ENCODE data around the gene OR3A3.
"Not testable (repeated sequence)": the region's sequence is repeated elsewhere in the genome, so short reads cannot be mapped to it uniquely, and the experiment has no call there.

Gene OR3A3
- total RNA-seq: 0 reads per million in 9 experiments

- ATAC-seq (replicated peaks) (no peak), DNase-seq (no peak)
- peaks cover 62 to 65% of the 10 kb centered on the region in 2 donors for H3K27me3 Mint-ChIP-seq
- H3K4me3 Mint-ChIP-seq: no peak within 1 kb of the TSS
- H3K9me3 Mint-ChIP-seq: peaks cover 2 to 8% of the 10 kb centered on the region in 2 donors
- no peaks in the 10 kb centered on the region for H3K36me3 Mint-ChIP-seq (ENCODE audit: insufficient read depth)
- peaks cover 0 to 3% of the 10 kb centered on the region in 2 donors for H3K4me1 Mint-ChIP-seq (ENCODE audit: low read depth in 2 of 2)
- no peak within 1 kb of the TSS for H3K27ac Mint-ChIP-seq
Measured at GRCh38 chr17:3411070-3411469, at the start of gene OR3A3. TSS of gene OR3A3 (plus strand) at chr17:3411370.

- H3K9me3 Mint-ChIP-seq; ATAC-seq (replicated peaks): not testable (repeated sequence)
Measured at GRCh38 chr17:3371167-3371566, 40.0 kb upstream of the OR3A3 start.

DNA sequence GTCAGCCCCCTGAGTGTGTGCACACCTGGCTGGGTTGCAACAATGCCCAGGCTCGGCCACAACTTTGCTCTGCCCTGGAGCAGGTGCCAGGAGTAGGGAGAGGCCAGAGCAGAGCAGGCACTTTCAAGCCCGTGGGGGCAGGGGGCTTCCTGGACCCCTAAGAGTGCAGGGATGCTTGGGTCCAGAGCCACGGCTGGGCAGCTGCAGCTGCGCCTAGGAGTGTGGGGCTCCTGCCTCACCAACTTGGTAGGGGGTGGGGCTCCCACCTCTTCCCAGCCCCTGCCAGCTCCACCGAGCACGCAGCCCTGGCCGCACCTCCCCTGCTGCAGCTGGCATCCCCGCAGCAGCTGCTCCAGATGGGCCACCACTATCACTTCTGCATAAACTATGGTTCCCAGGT, 32.8 kb upstream of the OR3A3 start:
- Mint-ChIP-seq H3K4me1 (ENCODE audit: low read depth in 2 of 2) (peaks cover 0 to 4% of the 10 kb centered on the region in 2 donors), H3K36me3 (ENCODE audit: insufficient read depth) (peaks cover 3% of the 10 kb centered on the region), H3K4me3 (no peak overlapping the region), H3K27ac (no peak overlapping the region), H3K27me3 (peaks cover 56 to 72% of the 10 kb centered on the region in 2 donors), H3K9me3 (peaks cover 0 to 4% of the 10 kb centered on the region in 2 donors)
- ATAC-seq (replicated peaks) (no peak), DNase-seq (no peak)

More at GRCh38 chr17:3371167-3371566, 40.0 kb upstream of the OR3A3 start:
- not testable (repeated sequence) for H3K4me1 Mint-ChIP-seq (ENCODE audit: low read depth in 2 of 2); H3K36me3 Mint-ChIP-seq (ENCODE audit: insufficient read depth); DNase-seq; H3K27ac Mint-ChIP-seq; H3K4me3 Mint-ChIP-seq
- peaks cover 21 to 31% of the 10 kb centered on the region in 2 donors for H3K27me3 Mint-ChIP-seq

GRCh38 chr17:3381957-3382356, 29.2 kb upstream of the OR3A3 start:
- Mint-ChIP-seq H3K4me3 (no peak overlapping the region), H3K9me3 (no peaks in the 10 kb centered on the region), H3K36me3 (ENCODE audit: insufficient read depth) (peaks cover 3% of the 10 kb centered on the region), H3K4me1 (ENCODE audit: low read depth in 2 of 2) (peaks cover 3 to 4% of the 10 kb centered on the region in 2 donors), H3K27ac (no peak overlapping the region), H3K27me3 (peaks cover 65 to 76% of the 10 kb centered on the region in 2 donors)
- ATAC-seq (replicated peaks): no peak
- no peak for DNase-seq

DNA sequence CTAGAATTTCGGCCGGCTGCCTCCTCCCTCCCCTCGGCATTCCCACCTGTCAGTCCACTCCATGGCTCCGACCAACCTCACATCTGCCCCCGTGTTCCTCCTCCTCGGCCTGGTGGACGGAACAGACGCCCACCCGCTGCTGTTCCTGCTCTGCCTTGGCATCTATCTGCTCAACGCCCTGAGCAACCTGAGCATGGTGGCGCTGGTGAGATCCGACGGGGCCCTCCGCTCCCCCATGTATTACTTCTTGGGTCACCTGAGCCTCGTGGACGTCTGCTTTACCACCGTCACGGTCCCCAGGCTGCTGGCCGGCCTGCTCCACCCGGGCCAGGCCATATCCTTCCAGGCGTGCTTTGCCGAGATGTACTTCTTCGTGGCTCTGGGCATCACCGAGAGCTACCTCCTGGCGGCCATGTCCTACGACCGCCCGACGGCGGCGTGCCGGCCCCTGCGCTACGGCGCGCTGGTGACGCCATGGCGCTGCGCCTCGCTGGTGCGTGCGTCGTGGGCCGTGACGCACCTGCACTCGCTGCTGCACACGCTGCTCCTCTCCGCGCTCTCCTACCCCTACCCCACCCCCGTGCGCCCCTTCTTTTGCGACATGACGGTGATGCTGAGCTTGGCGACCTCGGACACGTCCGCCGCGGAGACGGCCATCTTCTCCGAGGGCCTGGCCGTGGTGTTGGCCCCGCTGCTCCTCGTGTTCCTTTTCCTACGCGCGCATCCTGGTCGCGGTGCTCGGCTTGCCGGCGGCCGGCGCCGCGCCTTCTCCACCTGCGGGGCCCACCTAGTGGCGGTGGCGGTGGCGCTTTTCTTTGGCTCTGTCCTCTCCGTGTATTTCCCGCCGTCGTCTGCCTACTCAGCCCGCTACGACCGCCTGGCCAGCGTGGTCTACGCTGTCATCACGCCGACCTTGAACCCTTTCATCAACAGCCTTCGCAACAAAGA, 25.0 kb upstream of the OR3A3 start, which contains the start of gene OR3A2:
OR3A2 (minus strand) TSS at position 440 of the 948 bp plus-strand sequence.
- Mint-ChIP-seq H3K4me3 (peak within 1 kb of the TSS in 1 of 2 donors; percentile 78), H3K36me3 (ENCODE audit: insufficient read depth) (no peaks in the 10 kb centered on the region), H3K27ac (peak within 1 kb of the TSS in 1 of 2 donors; percentile 69), H3K9me3 (no peaks in the 10 kb centered on the region), H3K27me3 (peaks cover 44 to 53% of the 10 kb centered on the region in 2 donors), H3K4me1 (ENCODE audit: low read depth in 2 of 2) (peaks cover 3 to 4% of the 10 kb centered on the region in 2 donors)
- ATAC-seq (replicated peaks) (peak; percentile 98), DNase-seq (peak in 1 of 3 experiments; percentile 3)

DNA sequence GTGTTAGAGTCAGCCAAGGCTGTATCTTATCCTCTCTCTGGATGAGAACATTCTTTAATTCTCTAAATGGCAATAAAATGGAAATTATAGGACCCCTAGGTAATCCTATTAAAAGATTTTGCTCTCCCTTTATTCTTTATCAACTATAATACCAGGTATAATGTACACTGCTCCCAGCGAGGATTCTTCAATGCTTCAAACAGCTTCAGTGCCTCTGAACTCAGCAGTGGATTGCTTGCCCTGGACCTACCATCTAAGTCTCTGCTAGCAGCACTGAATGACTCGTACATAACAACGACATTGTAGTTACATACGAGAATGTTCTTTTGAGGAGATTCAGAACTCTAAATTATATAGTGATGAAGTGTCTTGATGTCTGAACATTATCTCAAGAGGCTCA, 21.4 kb upstream of the OR3A3 start:
- Mint-ChIP-seq H3K27ac (no peak overlapping the region), H3K9me3 (no peaks in the 10 kb centered on the region), H3K4me3 (no peak overlapping the region), H3K4me1 (ENCODE audit: low read depth in 2 of 2) (peaks cover 0 to 3% of the 10 kb centered on the region in 2 donors), H3K27me3 (peaks cover 37 to 52% of the 10 kb centered on the region in 2 donors), H3K36me3 (ENCODE audit: insufficient read depth) (no peaks in the 10 kb centered on the region)
- ATAC-seq (replicated peaks) (no peak), DNase-seq (no peak)

- not testable (repeated sequence) for H3K4me1 Mint-ChIP-seq (ENCODE audit: low read depth in 2 of 2); ATAC-seq (replicated peaks); DNase-seq; H3K27ac Mint-ChIP-seq; H3K4me3 Mint-ChIP-seq; H3K9me3 Mint-ChIP-seq; H3K36me3 Mint-ChIP-seq (ENCODE audit: insufficient read depth)
- peaks cover 35 to 43% of the 10 kb centered on the region in 2 donors for H3K27me3 Mint-ChIP-seq
Measured at GRCh38 chr17:3397801-3398200, 13.4 kb upstream of the OR3A3 start.

- ATAC-seq (replicated peaks) (no peak), DNase-seq (no peak)
- Mint-ChIP-seq H3K36me3 (ENCODE audit: insufficient read depth) (no peaks in the 10 kb centered on the region), H3K4me3 (no peak within 1 kb of the TSS), H3K9me3 (peaks cover 0 to 6% of the 10 kb centered on the region in 2 donors), H3K27ac (no peak within 1 kb of the TSS), H3K27me3 (peaks cover 35 to 44% of the 10 kb centered on the region in 2 donors), H3K4me1 (ENCODE audit: low read depth in 2 of 2) (no peaks in the 10 kb centered on the region)
Measured at GRCh38 chr17:3398310-3398709, 12.9 kb upstream of the OR3A3 start, which contains the start of gene OR1E1. TSS of gene OR1E1 (minus strand) at chr17:3398410. CDS start at chr17:3398410, 0 bp downstream.

GRCh38 chr17:3400055-3400454, 11.1 kb upstream of the OR3A3 start:
- Mint-ChIP-seq H3K4me1 (ENCODE audit: low read depth in 2 of 2) (no peaks in the 10 kb centered on the region), H3K27me3 (peaks cover 33 to 37% of the 10 kb centered on the region in 2 donors), H3K36me3 (ENCODE audit: insufficient read depth) (no peaks in the 10 kb centered on the region), H3K27ac (no peak overlapping the region), H3K4me3 (no peak overlapping the region), H3K9me3 (peaks cover 0 to 6% of the 10 kb centered on the region in 2 donors)
- ATAC-seq (replicated peaks): no peak
- no peak for DNase-seq

DNA sequence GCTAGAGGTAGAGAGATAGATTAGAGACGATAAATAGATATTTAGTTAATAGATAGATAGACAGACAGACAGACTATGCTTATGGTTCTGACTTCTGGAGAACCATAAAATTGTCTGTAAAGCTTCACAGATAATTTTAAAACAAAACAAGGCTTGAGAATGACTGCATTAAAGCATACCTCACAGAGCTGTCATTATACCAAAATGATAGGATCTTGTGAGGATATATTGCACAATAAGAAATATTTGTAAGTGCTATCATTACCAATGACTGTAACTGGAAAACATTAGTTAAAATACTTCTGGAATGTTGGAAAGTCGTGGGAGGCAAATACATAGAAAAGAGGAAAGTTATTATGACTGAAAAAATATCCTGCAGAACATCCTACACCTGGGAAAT, 9.4 kb upstream of the OR3A3 start:
- DNase-seq (no peak), ATAC-seq (replicated peaks) (no peak)
- Mint-ChIP-seq H3K27me3 (peaks cover 35 to 39% of the 10 kb centered on the region in 2 donors), H3K4me3 (no peak overlapping the region), H3K36me3 (ENCODE audit: insufficient read depth) (no peaks in the 10 kb centered on the region), H3K4me1 (ENCODE audit: low read depth in 2 of 2) (no peaks in the 10 kb centered on the region), H3K27ac (no peak overlapping the region), H3K9me3 (peaks cover 0 to 6% of the 10 kb centered on the region in 2 donors)

DNA sequence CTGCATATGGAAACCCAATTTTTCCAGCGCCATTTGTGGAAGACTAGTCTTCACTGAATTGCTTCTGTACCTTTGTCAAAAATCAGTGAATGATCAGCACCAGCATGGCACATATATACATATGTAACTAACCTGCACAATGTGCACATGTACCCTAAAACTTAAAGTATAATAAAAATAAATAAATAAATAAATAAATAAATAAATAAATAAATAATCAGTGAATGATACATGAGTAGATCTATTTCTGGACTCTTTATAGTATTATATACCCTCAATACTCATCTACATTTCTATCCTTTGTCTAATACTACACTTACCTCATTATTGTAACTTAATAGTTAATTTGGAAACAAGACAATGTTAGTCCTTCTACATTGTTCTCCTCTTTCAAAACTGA, 7.3 kb upstream of the OR3A3 start:
- ATAC-seq (replicated peaks); DNase-seq; H3K36me3 Mint-ChIP-seq (ENCODE audit: insufficient read depth); H3K4me3 Mint-ChIP-seq; H3K4me1 Mint-ChIP-seq (ENCODE audit: low read depth in 2 of 2); H3K27ac Mint-ChIP-seq; H3K9me3 Mint-ChIP-seq: not testable (repeated sequence)
- peaks cover 47 to 51% of the 10 kb centered on the region in 2 donors for H3K27me3 Mint-ChIP-seq

GRCh38 chr17:3412216-3412615, 1.0 kb downstream of the OR3A3 start:
- not testable (repeated sequence) for ATAC-seq (replicated peaks); H3K4me3 Mint-ChIP-seq; H3K4me1 Mint-ChIP-seq (ENCODE audit: low read depth in 2 of 2); H3K36me3 Mint-ChIP-seq (ENCODE audit: insufficient read depth); H3K9me3 Mint-ChIP-seq; H3K27ac Mint-ChIP-seq; DNase-seq
- H3K27me3 Mint-ChIP-seq: peaks cover 53 to 59% of the 10 kb centered on the region in 2 donors

GRCh38 chr17:3415610-3416009, 4.4 kb downstream of the OR3A3 start:
- no peaks in the 10 kb centered on the region for H3K36me3 Mint-ChIP-seq (ENCODE audit: insufficient read depth)
- no peak for DNase-seq
- peaks cover 0 to 3% of the 10 kb centered on the region in 2 donors for H3K4me1 Mint-ChIP-seq (ENCODE audit: low read depth in 2 of 2)
- H3K4me3 Mint-ChIP-seq: no peak overlapping the region
- H3K9me3 Mint-ChIP-seq: no peaks in the 10 kb centered on the region
- H3K27ac Mint-ChIP-seq: no peak overlapping the region
- ATAC-seq (replicated peaks): no peak
- peaks cover 35 to 36% of the 10 kb centered on the region in 2 donors for H3K27me3 Mint-ChIP-seq

DNA sequence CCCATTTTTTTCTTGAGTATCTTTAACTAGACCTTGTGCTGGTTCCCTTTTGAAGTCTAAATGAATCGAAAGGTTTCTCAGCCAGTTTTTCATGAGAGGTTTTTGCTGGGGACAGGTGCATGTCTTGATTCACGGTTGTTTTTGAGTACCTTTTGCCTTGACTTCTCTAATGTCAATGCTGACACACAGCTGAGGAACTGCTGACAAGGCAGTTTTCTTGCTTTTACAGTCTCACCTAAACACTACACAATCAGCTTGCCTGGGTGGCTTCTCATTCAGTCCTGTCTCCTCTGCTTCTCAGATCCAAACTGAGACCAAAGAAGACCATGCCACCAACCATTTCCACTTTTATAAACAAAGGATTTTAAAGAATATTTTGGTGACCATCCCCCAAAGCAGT, 7.1 kb downstream of the OR3A3 start:
- ATAC-seq (replicated peaks) (no peak), DNase-seq (no peak)
- H3K27ac Mint-ChIP-seq: no peak overlapping the region
- peaks cover 36 to 38% of the 10 kb centered on the region in 2 donors for H3K27me3 Mint-ChIP-seq
- H3K9me3 Mint-ChIP-seq: no peaks in the 10 kb centered on the region
- no peaks in the 10 kb centered on the region for H3K4me1 Mint-ChIP-seq (ENCODE audit: low read depth in 2 of 2)
- no peaks in the 10 kb centered on the region for H3K36me3 Mint-ChIP-seq (ENCODE audit: insufficient read depth)
- no peak overlapping the region for H3K4me3 Mint-ChIP-seq

Measured in effector memory CD8-positive, alpha-beta T cell (primary cell).